Glutamatergic neuron (in vitro differentiated cells): ENCODE data around the gene SPAG7. TPM values are rescaled to one million over a fixed set of nuclear protein-coding genes. Genes with fewer than 3 reads are reported as not detected.

Experiments
- DNase-seq: peaks from one replicate; pipeline ENCODE4 v3.0.0; 2022
- H3K27ac Mint-ChIP-seq: one replicate; pipeline ENCODE4 v1.8.0; 2020; ENCODE audit warnings: mild to moderate bottlenecking, mixed read lengths, inconsistent platforms; ENCODE audit not compliant: unreplicated experiment
- H3K27me3 Mint-ChIP-seq: one replicate; pipeline ENCODE4 v1.8.0; 2020; ENCODE audit warnings: mild to moderate bottlenecking, moderate library complexity, mixed read lengths, inconsistent platforms; ENCODE audit not compliant: unreplicated experiment
- H3K36me3 Mint-ChIP-seq: one replicate; pipeline ENCODE4 v1.8.0; 2020; ENCODE audit warnings: mild to moderate bottlenecking, mixed read lengths, inconsistent platforms; ENCODE audit not compliant: unreplicated experiment
- H3K4me1 Mint-ChIP-seq: one replicate; pipeline ENCODE4 v1.8.0; 2020; ENCODE audit warnings: mild to moderate bottlenecking, low read depth, mixed read lengths, inconsistent platforms; ENCODE audit not compliant: unreplicated experiment
- H3K4me3 Mint-ChIP-seq: one replicate; pipeline ENCODE4 v1.8.0; 2020; ENCODE audit warnings: mild to moderate bottlenecking, mixed read lengths, inconsistent platforms; ENCODE audit not compliant: unreplicated experiment
- H3K9me3 Mint-ChIP-seq: one replicate; pipeline ENCODE4 v1.8.0; 2020; ENCODE audit warnings: mild to moderate bottlenecking, moderate library complexity, mixed read lengths, inconsistent platforms; ENCODE audit not compliant: unreplicated experiment
- CTCF ChIP-seq: fragments of 200-600 bp; sonication (generic); IDR thresholded peaks from one replicate; pipeline ENCODE4 v1.5.0; 2021; ENCODE audit not compliant: partially characterized antibody, unreplicated experiment
- total RNA-seq: library from RNA; stranded (reverse); fragmentation: NEBNext Ultra II Directional; extraction: Animal tissue kit (Norgen Biotek cat#: 25700); gene quantifications from one replicate; pipeline ENCODE4 v1.2.1, GENCODE V29; 2021; ENCODE audit not compliant: unreplicated experiment

The SPAG7 gene
- total RNA-seq, 1 donor from 2014 or later, result 69.6 TPM

GRCh38 chr17:4974115-4974670 is 6.6 kb upstream of the SPAG7 start:
- H3K4me3 Mint-ChIP-seq, result no peak overlapping the region
- TF ChIP-seq CTCF, result no peak
- peaks cover 24% of the 10 kb centered on the region for H3K27me3 Mint-ChIP-seq
- peaks cover 5% of the 10 kb centered on the region for H3K36me3 Mint-ChIP-seq
- H3K4me1 Mint-ChIP-seq, result peaks cover 9% of the 10 kb centered on the region
- H3K27ac Mint-ChIP-seq, result no peak overlapping the region
- H3K9me3 Mint-ChIP-seq, result peaks cover 7% of the 10 kb centered on the region
- no peak for DNase-seq

GRCh38 chr17:4973256-4974114 is 5.9 kb upstream of the SPAG7 start:
- Mint-ChIP-seq H3K36me3 (peaks cover 5% of the 10 kb centered on the region), H3K4me3 (no peak overlapping the region), H3K27ac (peak overlapping the region; percentile 38), H3K27me3 (peaks cover 29% of the 10 kb centered on the region), H3K9me3 (peaks cover 7% of the 10 kb centered on the region), H3K4me1 (peaks cover 14% of the 10 kb centered on the region)
- TF ChIP-seq CTCF, result no peak
- DNase-seq, result no peak

- peaks cover 7% of the 10 kb centered on the region for H3K9me3 Mint-ChIP-seq
- no peak overlapping the region for H3K4me3 Mint-ChIP-seq
- no peak for DNase-seq
- peaks cover 29% of the 10 kb centered on the region for H3K27me3 Mint-ChIP-seq
- H3K27ac Mint-ChIP-seq, result no peak overlapping the region
- H3K4me1 Mint-ChIP-seq, result peaks cover 14% of the 10 kb centered on the region
- peaks cover 5% of the 10 kb centered on the region for H3K36me3 Mint-ChIP-seq
- no peak for TF ChIP-seq CTCF
These were observed 5.1 kb upstream of the SPAG7 start for GRCh38 chr17:4972752-4973151.

- Mint-ChIP-seq H3K27ac (no peak overlapping the region), H3K36me3 (peaks cover 5% of the 10 kb centered on the region), H3K4me3 (no peak overlapping the region), H3K27me3 (peaks cover 29% of the 10 kb centered on the region), H3K4me1 (peaks cover 14% of the 10 kb centered on the region), H3K9me3 (peaks cover 7% of the 10 kb centered on the region)
- DNase-seq, result no peak
- TF ChIP-seq CTCF, result no peak
These were observed 4.7 kb upstream of the SPAG7 start for GRCh38 chr17:4972322-4972721.

GRCh38 chr17:4971826-4972225 is 4.2 kb upstream of the SPAG7 start:
- H3K4me3 Mint-ChIP-seq, result no peak overlapping the region
- H3K4me1 Mint-ChIP-seq, result peaks cover 14% of the 10 kb centered on the region
- peaks cover 5% of the 10 kb centered on the region for H3K36me3 Mint-ChIP-seq
- H3K27ac Mint-ChIP-seq, result no peak overlapping the region
- DNase-seq, result no peak
- H3K9me3 Mint-ChIP-seq, result peaks cover 7% of the 10 kb centered on the region
- no peak for TF ChIP-seq CTCF
- H3K27me3 Mint-ChIP-seq, result peaks cover 28% of the 10 kb centered on the region
